ENCODE measurements around the gene FABP6. TPM values are rescaled to one million over a fixed set of nuclear protein-coding genes. Genes with fewer than 3 reads are reported as not detected.
"Not testable (repeated sequence)": the region's sequence is repeated elsewhere in the genome, so short reads cannot be mapped to it uniquely, and the experiment has no call there.

Gene FABP6
- total RNA-seq, 3 donors from 2014 or later, result not detected

GRCh38 chr5:160186480-160186879 is 42.8 kb upstream of the FABP6 start:
- intact Hi-C loops (cut with DNase I; ENCODE audit: low total_unique reads), result no loop called here
- H3K4me1 ChIP-seq, result no peaks in the 10 kb centered on the region
- TF ChIP-seq POLR2A (IDR thresholded peaks at IDR 0.05) (no peak), CTCF (IDR thresholded peaks at IDR 0.05) (no peak), POLR2AphosphoS5 (IDR thresholded peaks at IDR 0.05) (no peak)

GRCh38 chr5:160187091-160187490 is 42.2 kb upstream of the FABP6 start:
- H3K4me1 ChIP-seq, result no peaks in the 10 kb centered on the region
- H3K9me3 ChIP-seq, result no peaks in the 10 kb centered on the region
- no peaks in the 10 kb centered on the region for H3K27me3 ChIP-seq
- no peak for DNase-seq (ENCODE audit: low spot score in 2 of 2)
- no peaks in the 10 kb centered on the region for H3K36me3 ChIP-seq
- no peak overlapping the region for H3K4me3 ChIP-seq
- intact Hi-C loops (cut with DNase I; ENCODE audit: low total_unique reads), result no loop called here
- TF ChIP-seq POLR2A (IDR thresholded peaks at IDR 0.05), result no peak
- no peak for TF ChIP-seq CTCF (IDR thresholded peaks at IDR 0.05)
- no peak for TF ChIP-seq POLR2AphosphoS5 (IDR thresholded peaks at IDR 0.05)
- H3K27ac ChIP-seq, result no peak overlapping the region

More at GRCh38 chr5:160186480-160186879, 42.8 kb upstream of the FABP6 start:
- H3K9me3 ChIP-seq, result no peaks in the 10 kb centered on the region
- H3K27ac ChIP-seq, result no peak overlapping the region
- no peaks in the 10 kb centered on the region for H3K27me3 ChIP-seq
- no peak for DNase-seq (ENCODE audit: low spot score in 2 of 2)
- no peak overlapping the region for H3K4me3 ChIP-seq
- H3K36me3 ChIP-seq, result no peaks in the 10 kb centered on the region

- no peak for TF ChIP-seq CTCF (IDR thresholded peaks at IDR 0.05)
- no peak for TF ChIP-seq POLR2AphosphoS5 (IDR thresholded peaks at IDR 0.05)
- TF ChIP-seq POLR2A (IDR thresholded peaks at IDR 0.05), result no peak
- no peaks in the 10 kb centered on the region for H3K9me3 ChIP-seq
- no peaks in the 10 kb centered on the region for H3K27me3 ChIP-seq
- no peaks in the 10 kb centered on the region for H3K36me3 ChIP-seq
- H3K4me3 ChIP-seq, result peak overlapping the region; percentile 52 to 65 (median 61)
- H3K27ac ChIP-seq, result peak overlapping the region; percentile 33 to 45
- no peaks in the 10 kb centered on the region for H3K4me1 ChIP-seq
- intact Hi-C loops (cut with DNase I; ENCODE audit: low total_unique reads), result no loop called here
- no peak for DNase-seq (ENCODE audit: low spot score in 2 of 2)
Measured at GRCh38 chr5:160188141-160189015, 40.9 kb upstream of the FABP6 start.

GRCh38 chr5:160192424-160192823 is 36.9 kb upstream of the FABP6 start:
- intact Hi-C loops (cut with DNase I; ENCODE audit: low total_unique reads), result no loop called here
- DNase-seq (ENCODE audit: low spot score in 2 of 2), result no peak

GRCh38 chr5:160193076-160193475 is 36.2 kb upstream of the FABP6 start:
- H3K27ac ChIP-seq; H3K4me1 ChIP-seq; H3K9me3 ChIP-seq; H3K27me3 ChIP-seq; H3K4me3 ChIP-seq; H3K36me3 ChIP-seq; DNase-seq (ENCODE audit: low spot score in 2 of 2); intact Hi-C loops (cut with DNase I; ENCODE audit: low total_unique reads): not testable (repeated sequence)

More at GRCh38 chr5:160192424-160192823, 36.9 kb upstream of the FABP6 start:
- Histone ChIP-seq H3K27ac (no peak overlapping the region), H3K27me3 (no peaks in the 10 kb centered on the region), H3K4me3 (no peak overlapping the region), H3K4me1 (no peaks in the 10 kb centered on the region), H3K9me3 (no peaks in the 10 kb centered on the region), H3K36me3 (no peaks in the 10 kb centered on the region)
- no peak for TF ChIP-seq CTCF (IDR thresholded peaks at IDR 0.05)
- TF ChIP-seq POLR2A (IDR thresholded peaks at IDR 0.05), result no peak
- TF ChIP-seq POLR2AphosphoS5 (IDR thresholded peaks at IDR 0.05), result no peak

- intact Hi-C loops (cut with DNase I; ENCODE audit: low total_unique reads), result not testable (repeated sequence)
Measured at GRCh38 chr5:160193790-160194189, 35.5 kb upstream of the FABP6 start.

More at GRCh38 chr5:160193790-160194189, 35.5 kb upstream of the FABP6 start:
- DNase-seq (ENCODE audit: low spot score in 2 of 2); H3K27ac ChIP-seq; H3K27me3 ChIP-seq; H3K9me3 ChIP-seq; H3K4me1 ChIP-seq; H3K36me3 ChIP-seq; H3K4me3 ChIP-seq: not testable (repeated sequence)
